Aortic smooth muscle cell (primary cell): Measurements from ENCODE around the gene ANXA2R. TPM values are rescaled to one million over a fixed set of nuclear protein-coding genes. Genes with fewer than 3 reads are reported as not detected.

Experiments
- total RNA-seq: library from RNA; depleted of rRNA; stranded (reverse); fragments of >200 nt; gene quantifications from 2 replicates; pipeline ENCODE4 v1.2.3, GENCODE V29; 2014

ANXA2R gene
- 1.5 and 1.8 TPM in 2 replicates for total RNA-seq

DNA sequence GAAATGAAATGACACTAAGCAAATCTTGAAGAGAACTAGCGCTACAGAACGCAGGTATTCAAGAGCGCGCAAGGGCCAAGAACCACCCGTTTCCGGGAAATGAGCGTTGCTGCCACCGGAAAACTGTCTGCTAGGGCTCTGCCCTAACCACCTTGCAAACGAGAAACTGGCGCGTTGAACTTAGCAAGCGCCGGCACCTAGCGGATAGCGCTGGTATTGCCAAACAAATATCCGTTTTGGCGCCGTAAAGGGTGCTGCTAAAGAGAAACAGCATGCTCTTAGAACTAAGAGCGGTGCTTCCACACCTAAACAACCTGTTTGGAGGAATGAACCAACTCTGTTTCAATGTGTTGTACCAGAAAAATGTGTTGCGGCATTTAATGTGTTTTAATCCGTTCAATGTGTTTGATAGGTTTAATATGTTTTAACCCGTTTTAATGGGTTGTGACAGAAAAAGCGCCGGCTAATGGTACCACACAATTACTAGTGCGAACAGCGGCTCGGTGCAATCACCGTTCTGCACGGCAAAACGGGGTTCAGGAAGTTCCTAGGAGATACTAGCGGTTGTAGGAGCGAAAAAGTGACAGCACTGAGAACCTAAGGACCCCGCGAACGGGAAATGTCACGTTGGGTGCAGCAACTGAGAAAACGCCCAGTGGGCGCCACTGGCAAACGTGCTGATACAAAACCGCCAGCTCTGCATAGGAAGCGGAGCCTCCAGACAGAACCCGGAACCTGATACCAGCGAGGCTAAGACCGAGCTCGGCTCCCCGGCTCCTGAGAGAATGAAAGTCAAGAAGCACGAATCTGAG, at the start of gene ANXA2R:
TSS of gene ANXA2R (minus strand) at position 33 of the 812 bp plus-strand sequence. CDS start 273 bp downstream, outside the sequence.

Other genes starting within 250 kb of the ANXA2R start
- gene SELENOP, start 228.4 kb downstream of the ANXA2R start, total RNA-seq = 10.0 and 12.4 TPM in 2 replicates
- 29.7 and 30.1 TPM in 2 replicates for gene ZNF131, start 80.6 kb upstream of the ANXA2R start, total RNA-seq
- 0.25 and 0.53 TPM in 2 replicates for gene NIM1K, start 151.9 kb upstream of the ANXA2R start, total RNA-seq